Hepatocyte (in vitro differentiated cells): Measurements from ENCODE around the gene USP6NL. TPM values are rescaled to one million over a fixed set of nuclear protein-coding genes. Genes with fewer than 3 reads are reported as not detected.
A peak's percentile ranks its signal among the peaks of the same experiment; 100 is the strongest.

ENCODE experiments used
- DNase-seq: peaks from one replicate; pipeline ENCODE4 v3.0.0-alpha.2; 2016; ENCODE audit warnings: low spot score
- H2AFZ ChIP-seq: fragments of 200-600 bp; sonication (generic); 2 replicates; pipeline ENCODE4 v1.6.0; 2016; ENCODE audit warnings: antibody characterized with exemption, mild to moderate bottlenecking
- H3K27ac ChIP-seq: fragments of 200-600 bp; sonication (generic); 2 replicates; pipeline ENCODE4 v1.5.1; 2016; ENCODE audit warnings: mild to moderate bottlenecking
- H3K27me3 ChIP-seq: fragments of 200-600 bp; sonication (generic); 2 replicates; pipeline ENCODE4 v1.6.1; 2016
- H3K36me3 ChIP-seq: fragments of 200-600 bp; sonication (generic); replicated peaks from 2 replicates; pipeline ENCODE4 v1.5.1; 2016; ENCODE audit warnings: low read depth; ENCODE audit not compliant: insufficient read depth
- H3K4me1 ChIP-seq: fragments of 200-600 bp; sonication (generic); 2 replicates; pipeline ENCODE4 v1.5.1; 2016; ENCODE audit warnings: mild to moderate bottlenecking, moderate library complexity; ENCODE audit not compliant: insufficient read depth
- H3K4me2 ChIP-seq: fragments of 200-600 bp; sonication (generic); 2 replicates; pipeline ENCODE4 v1.6.0; 2016
- H3K4me3 ChIP-seq: fragments of 200-600 bp; sonication (generic); 2 replicates; pipeline ENCODE4 v1.5.1; 2016; ENCODE audit warnings: mild to moderate bottlenecking
- H3K79me2 ChIP-seq: fragments of 200-600 bp; sonication (generic); 2 replicates; pipeline ENCODE4 v1.6.0; 2017; ENCODE audit warnings: mild to moderate bottlenecking
- H3K9me2 ChIP-seq: fragments of 200-600 bp; sonication (generic); replicated peaks from 2 replicates; pipeline ENCODE4 v1.6.0; 2017; ENCODE audit warnings: mild to moderate bottlenecking; ENCODE audit not compliant: insufficient read depth
- H3K9me3 ChIP-seq: fragments of 200-600 bp; sonication (generic); 2 replicates; pipeline ENCODE4 v1.5.1; 2016; ENCODE audit warnings: low read depth, mild to moderate bottlenecking
- H4K20me1 ChIP-seq: fragments of 200-600 bp; sonication (generic); 2 replicates; pipeline ENCODE4 v1.6.0; 2016; ENCODE audit warnings: mild to moderate bottlenecking; ENCODE audit not compliant: insufficient read depth, poor library complexity, severe bottlenecking
- CTCF ChIP-seq: fragments of 200-600 bp; sonication (generic); IDR thresholded peaks from 2 replicates; pipeline ENCODE4 v1.5.1; 2016; ENCODE audit warnings: antibody characterized with exemption, mild to moderate bottlenecking; ENCODE audit not compliant: poor library complexity
- EZH2 ChIP-seq: fragments of 200-600 bp; sonication (generic); IDR thresholded peaks from 2 replicates; pipeline ENCODE4 v1.6.1; 2016; ENCODE audit warnings: antibody characterized with exemption, mild to moderate bottlenecking, borderline replicate concordance
- EZH2phosphoT487 ChIP-seq: fragments of 200-600 bp; sonication (generic); IDR thresholded peaks from one replicate; pipeline ENCODE4 v1.6.1; 2018; ENCODE audit warnings: antibody characterized with exemption, mild to moderate bottlenecking, low read depth, moderate library complexity; ENCODE audit not compliant: unreplicated experiment, severe bottlenecking
- WGBS: methylation state at CpG from one replicate; pipeline ENCODE4 v1.1.6; 2016; ENCODE audit warnings: low lambda C conversion rate; ENCODE audit errors: missing lambda C conversion rate; 5-methylcytosine and 5-hydroxymethylcytosine counted together
- polyA plus RNA-seq: library from polyadenylated mRNA; unstranded; fragments of >200 nt; fragmentation: Nextera tagmentation; extraction: Ambion mirVana; gene quantifications from 2 replicates; pipeline ENCODE4 v1.2.1, GENCODE V29; 2016
- total RNA-seq: library from RNA; depleted of rRNA; stranded (reverse); fragments of >200 nt; gene quantifications from 2 replicates; pipeline ENCODE4 v1.2.3, GENCODE V29; 2014

USP6NL gene
- total and polyA plus RNA-seq, 2 experiments from 2014 or later = 14.9 to 20.8 TPM

DNA sequence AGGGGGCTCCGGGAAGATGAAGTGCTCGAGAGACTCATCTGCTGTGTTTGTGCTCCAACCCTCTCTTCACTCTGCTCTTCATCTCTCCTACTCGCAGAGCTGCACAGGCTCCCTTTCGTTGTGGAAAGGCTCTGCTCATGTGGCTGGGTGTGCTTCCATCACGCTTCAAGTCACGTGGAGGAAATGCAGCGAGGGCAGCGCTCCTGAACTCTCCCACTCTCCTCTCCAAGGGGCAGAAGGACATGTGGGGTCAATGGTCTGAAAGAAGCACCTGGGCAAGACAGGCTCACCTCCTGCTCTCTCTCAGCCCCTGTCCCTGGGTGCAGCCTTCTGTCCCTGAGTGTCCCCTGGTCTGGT lies 72.6 kb downstream of the USP6NL start:
- peaks cover 84% of the 10 kb centered on the region for H3K79me2 ChIP-seq

DNA sequence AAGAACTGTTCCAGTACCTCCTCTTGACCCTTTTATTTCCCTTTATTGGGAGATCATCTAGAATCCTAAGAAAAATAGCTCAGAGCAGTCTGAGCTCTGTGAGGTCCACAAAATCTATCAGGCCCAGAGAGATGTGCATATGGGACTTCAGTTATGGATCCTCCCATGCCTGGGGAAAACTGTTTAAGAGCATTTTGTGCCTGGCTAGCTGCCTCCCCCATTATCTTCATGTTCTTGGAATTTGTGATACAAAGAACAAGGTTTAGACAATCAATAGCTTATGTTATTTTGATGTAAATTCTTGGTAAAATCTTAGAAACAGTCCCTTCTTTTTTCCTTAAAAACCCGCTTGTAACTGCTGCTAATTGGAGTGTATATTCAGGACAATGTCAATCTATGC lies 75.2 kb downstream of the USP6NL start:
- no peaks in the 10 kb centered on the region for H3K27me3 ChIP-seq
- H3K9me2 ChIP-seq = no peaks in the 10 kb centered on the region
- H3K4me3 ChIP-seq = no peak overlapping the region
- H3K9me3 ChIP-seq = no peaks in the 10 kb centered on the region
- peaks cover 17% of the 10 kb centered on the region for H3K4me1 ChIP-seq
- no peak for DNase-seq
- peaks cover 2% of the 10 kb centered on the region for H4K20me1 ChIP-seq
- TF ChIP-seq EZH2phosphoT487 (no peak), CTCF (no peak), EZH2 (no peak)
- H3K36me3 ChIP-seq = no peaks in the 10 kb centered on the region
- no peak overlapping the region for H3K4me2 ChIP-seq
- no peak overlapping the region for H2AFZ ChIP-seq
- H3K79me2 ChIP-seq = peaks cover 79% of the 10 kb centered on the region
- WGBS = 100% methylated on average over 1 of the region's 1 CpG
- H3K27ac ChIP-seq = no peak overlapping the region

More for the DNA sequence above, 72.6 kb downstream of the USP6NL start:
- WGBS = 90% methylated on average over 8 of the region's 8 CpGs
- H3K9me3 ChIP-seq = no peaks in the 10 kb centered on the region
- no peak overlapping the region for H2AFZ ChIP-seq
- H3K4me1 ChIP-seq = peaks cover 6% of the 10 kb centered on the region
- DNase-seq = no peak
- TF ChIP-seq CTCF (no peak), EZH2 (no peak), EZH2phosphoT487 (no peak)
- H3K4me3 ChIP-seq = no peak overlapping the region
- H3K36me3 ChIP-seq = no peaks in the 10 kb centered on the region
- H3K9me2 ChIP-seq = no peaks in the 10 kb centered on the region
- peaks cover 2% of the 10 kb centered on the region for H4K20me1 ChIP-seq
- H3K27ac ChIP-seq = peak overlapping the region; percentile 10
- H3K4me2 ChIP-seq = no peak overlapping the region
- no peaks in the 10 kb centered on the region for H3K27me3 ChIP-seq

GRCh38 chr10:11535346-11535959 lies 76.0 kb downstream of the USP6NL start:
- Histone ChIP-seq H3K27ac (no peak overlapping the region), H3K36me3 (no peaks in the 10 kb centered on the region), H3K9me2 (no peaks in the 10 kb centered on the region), H2AFZ (no peak overlapping the region), H3K4me2 (no peak overlapping the region), H3K9me3 (no peaks in the 10 kb centered on the region), H3K4me3 (no peak overlapping the region), H4K20me1 (peaks cover 2% of the 10 kb centered on the region), H3K27me3 (no peaks in the 10 kb centered on the region), H3K4me1 (peaks cover 17% of the 10 kb centered on the region), H3K79me2 (peaks cover 79% of the 10 kb centered on the region)
- no peak for DNase-seq
- WGBS = 96% methylated on average over 5 of the region's 5 CpGs
- TF ChIP-seq EZH2 (no peak), EZH2phosphoT487 (no peak), CTCF (no peak)
